WTC11 (cell line): ENCODE results near the gene SPAST. TPM values are rescaled to one million over a fixed set of nuclear protein-coding genes. Genes with fewer than 3 reads are reported as not detected.
A peak's percentile ranks its signal among the peaks of the same experiment; 100 is the strongest.

Source experiments
- CBFB ChIP-seq: sonication (generic); formaldehyde crosslinking; IDR thresholded peaks from 2 replicates; pipeline ENCODE4 v1.8.1; 2022; ENCODE audit warnings: mild to moderate bottlenecking, low read depth, missing genetic modification reagents
- E2F4 ChIP-seq: sonication (generic); formaldehyde crosslinking; IDR thresholded peaks from 2 replicates; pipeline ENCODE4 v1.8.1; 2022; ENCODE audit warnings: low read depth, mild to moderate bottlenecking, moderate library complexity, missing genetic modification reagents, borderline replicate concordance
- EMX1 ChIP-seq: fragments of 250-450 bp; sonication (Bioruptor Pico); IDR thresholded peaks from 2 replicates; pipeline ENCODE4 v1.8.0; 2021; ENCODE audit warnings: mild to moderate bottlenecking
- ERG ChIP-seq: fragments of 250-450 bp; sonication (Bioruptor Pico); IDR thresholded peaks from 2 replicates; pipeline ENCODE4 v1.8.0; 2021; ENCODE audit warnings: mild to moderate bottlenecking
- ESRRA ChIP-seq: sonication (generic); formaldehyde crosslinking; IDR thresholded peaks from 2 replicates; pipeline ENCODE4 v1.8.1; 2022; ENCODE audit warnings: mild to moderate bottlenecking, missing genetic modification reagents, borderline replicate concordance
- FOXK1 ChIP-seq: sonication (generic); formaldehyde crosslinking; IDR thresholded peaks from 2 replicates; pipeline ENCODE4 v1.8.0; 2022; ENCODE audit warnings: mild to moderate bottlenecking, moderate library complexity, missing genetic modification reagents
- NR1H2 ChIP-seq: sonication (generic); formaldehyde crosslinking; IDR thresholded peaks from 2 replicates; pipeline ENCODE4 v1.9.0; 2021; ENCODE audit warnings: mild to moderate bottlenecking, moderate library complexity, missing genetic modification reagents
- TP53 ChIP-seq: sonication (generic); formaldehyde crosslinking; IDR thresholded peaks from 2 replicates; pipeline ENCODE4 v1.8.1; 2023; ENCODE audit warnings: mild to moderate bottlenecking, missing genetic modification reagents
- USF1 ChIP-seq: sonication (generic); formaldehyde crosslinking; IDR thresholded peaks from 2 replicates; pipeline ENCODE4 v1.8.0; 2022; ENCODE audit warnings: mild to moderate bottlenecking, missing genetic modification reagents
- ZNF232 ChIP-seq: sonication (generic); formaldehyde crosslinking; IDR thresholded peaks from 2 replicates; pipeline ENCODE4 v1.8.0; 2022; ENCODE audit warnings: mild to moderate bottlenecking, missing genetic modification reagents
- ZNF416 ChIP-seq: fragments of 250-450 bp; sonication (Bioruptor Pico); IDR thresholded peaks from 2 replicates; pipeline ENCODE4 v1.9.0; 2021; ENCODE audit warnings: mild to moderate bottlenecking, inconsistent platforms
- ZNF423 ChIP-seq: fragments of 250-450 bp; sonication (Bioruptor Pico); IDR thresholded peaks from 2 replicates; pipeline ENCODE4 v2.1.2; 2022; ENCODE audit warnings: mild to moderate bottlenecking, moderate library complexity
- ZNF671 ChIP-seq: fragments of 250-450 bp; sonication (Bioruptor Pico); IDR thresholded peaks from 2 replicates; pipeline ENCODE4 v1.8.0; 2021; ENCODE audit warnings: mild to moderate bottlenecking
- total RNA-seq: library from RNA; stranded (reverse); gene quantifications from 3 replicates; pipeline ENCODE4 v1.2.3, GENCODE V29; 2021
- TF ChIP-seq, protein P1 (sequence below): sonication (generic); formaldehyde crosslinking; IDR thresholded peaks from 2 replicates; pipeline ENCODE4 v1.8.1; 2023; ENCODE audit warnings: mild to moderate bottlenecking, moderate library complexity, missing genetic modification reagents
- TF ChIP-seq, protein P2 (sequence below): sonication (generic); formaldehyde crosslinking; conservative IDR thresholded peaks from 2 replicates; pipeline ENCODE4 v1.8.1; 2023; ENCODE audit warnings: mild to moderate bottlenecking, low read depth, missing genetic modification reagents, moderate library complexity
- TF ChIP-seq, protein P3 (sequence below): sonication (generic); formaldehyde crosslinking; IDR thresholded peaks from 2 replicates; pipeline ENCODE4 v1.8.0; 2023; ENCODE audit warnings: mild to moderate bottlenecking, missing genetic modification reagents
- TF ChIP-seq, protein P4 (sequence below): fragments of 250-450 bp; sonication (Bioruptor Pico); IDR thresholded peaks from 2 replicates; pipeline ENCODE4 v1.9.0; 2021; ENCODE audit warnings: mild to moderate bottlenecking, borderline replicate concordance
- TF ChIP-seq, protein P5 (sequence below): sonication (generic); formaldehyde crosslinking; IDR thresholded peaks from 2 replicates; pipeline ENCODE4 v1.8.1; 2023; ENCODE audit warnings: mild to moderate bottlenecking, missing genetic modification reagents
- TF ChIP-seq, protein P6 (sequence below): sonication (generic); formaldehyde crosslinking; IDR thresholded peaks from 2 replicates; pipeline ENCODE4 v1.8.0; 2022; ENCODE audit warnings: mild to moderate bottlenecking, missing genetic modification reagents

Gene SPAST
- total RNA-seq, 1 experiment from 2014 or later, result 28.4 TPM

DNA sequence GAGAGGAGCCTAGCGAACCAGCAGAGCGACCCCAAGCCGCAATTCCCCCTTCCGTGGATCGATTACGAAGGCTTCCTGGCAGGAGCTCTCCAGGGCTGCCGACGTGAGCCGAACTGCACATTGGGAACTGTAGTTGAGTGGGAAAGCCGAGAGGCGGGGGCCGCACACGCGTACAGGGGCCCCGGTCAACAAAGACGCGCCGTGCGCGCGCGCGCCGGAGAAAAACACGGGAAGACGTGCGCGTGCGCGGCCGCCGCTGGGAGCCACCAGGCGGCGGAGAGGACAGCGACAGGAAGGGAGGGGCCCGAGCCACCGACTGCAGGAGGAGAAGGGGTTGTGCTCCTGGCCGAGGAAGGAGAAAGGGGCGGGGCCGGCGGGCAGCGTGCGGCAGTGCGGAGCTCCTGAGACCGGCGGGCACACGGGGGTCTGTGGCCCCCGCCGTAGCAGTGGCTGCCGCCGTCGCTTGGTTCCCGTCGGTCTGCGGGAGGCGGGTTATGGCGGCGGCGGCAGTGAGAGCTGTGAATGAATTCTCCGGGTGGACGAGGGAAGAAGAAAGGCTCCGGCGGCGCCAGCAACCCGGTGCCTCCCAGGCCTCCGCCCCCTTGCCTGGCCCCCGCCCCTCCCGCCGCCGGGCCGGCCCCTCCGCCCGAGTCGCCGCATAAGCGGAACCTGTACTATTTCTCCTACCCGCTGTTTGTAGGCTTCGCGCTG lies at the start of gene SPAST (continued):
- TF ChIP-seq E2F4 (CRISPR knock-in tag) (no peak), TP53 (CRISPR knock-in tag) (no peak), ERG (CRISPR knock-in tag) (no peak), ZNF671 (no peak), NR1H2 (CRISPR knock-in tag) (no peak), CBFB (CRISPR knock-in tag) (no peak; the same call in 1 of the 2 replicates), ESRRA (CRISPR knock-in tag) (no peak), ZNF416 (no peak), FOXK1 (CRISPR knock-in tag) (peak; percentile 96), EMX1 (CRISPR knock-in tag) (no peak), ZNF423 (CRISPR knock-in tag) (no peak), ZNF232 (CRISPR knock-in tag) (peak; percentile 67; the same call in 1 of the 2 replicates), USF1 (CRISPR knock-in tag) (0 out of 2 replicates have a peak, but pooled peaks have one; percentile 22)
- TF ChIP-seq, protein P1, sequence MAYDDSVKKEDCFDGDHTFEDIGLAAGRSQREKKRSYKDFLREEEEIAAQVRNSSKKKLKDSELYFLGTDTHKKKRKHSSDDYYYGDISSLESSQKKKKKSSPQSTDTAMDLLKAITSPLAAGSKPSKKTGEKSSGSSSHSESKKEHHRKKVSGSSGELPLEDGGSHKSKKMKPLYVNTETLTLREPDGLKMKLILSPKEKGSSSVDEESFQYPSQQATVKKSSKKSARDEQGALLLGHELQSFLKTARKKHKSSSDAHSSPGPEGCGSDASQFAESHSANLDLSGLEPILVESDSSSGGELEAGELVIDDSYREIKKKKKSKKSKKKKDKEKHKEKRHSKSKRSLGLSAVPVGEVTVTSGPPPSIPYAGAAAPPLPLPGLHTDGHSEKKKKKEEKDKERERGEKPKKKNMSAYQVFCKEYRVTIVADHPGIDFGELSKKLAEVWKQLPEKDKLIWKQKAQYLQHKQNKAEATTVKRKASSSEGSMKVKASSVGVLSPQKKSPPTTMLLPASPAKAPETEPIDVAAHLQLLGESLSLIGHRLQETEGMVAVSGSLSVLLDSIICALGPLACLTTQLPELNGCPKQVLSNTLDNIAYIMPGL (CRISPR knock-in tag), result no peak
- TF ChIP-seq, protein P2, sequence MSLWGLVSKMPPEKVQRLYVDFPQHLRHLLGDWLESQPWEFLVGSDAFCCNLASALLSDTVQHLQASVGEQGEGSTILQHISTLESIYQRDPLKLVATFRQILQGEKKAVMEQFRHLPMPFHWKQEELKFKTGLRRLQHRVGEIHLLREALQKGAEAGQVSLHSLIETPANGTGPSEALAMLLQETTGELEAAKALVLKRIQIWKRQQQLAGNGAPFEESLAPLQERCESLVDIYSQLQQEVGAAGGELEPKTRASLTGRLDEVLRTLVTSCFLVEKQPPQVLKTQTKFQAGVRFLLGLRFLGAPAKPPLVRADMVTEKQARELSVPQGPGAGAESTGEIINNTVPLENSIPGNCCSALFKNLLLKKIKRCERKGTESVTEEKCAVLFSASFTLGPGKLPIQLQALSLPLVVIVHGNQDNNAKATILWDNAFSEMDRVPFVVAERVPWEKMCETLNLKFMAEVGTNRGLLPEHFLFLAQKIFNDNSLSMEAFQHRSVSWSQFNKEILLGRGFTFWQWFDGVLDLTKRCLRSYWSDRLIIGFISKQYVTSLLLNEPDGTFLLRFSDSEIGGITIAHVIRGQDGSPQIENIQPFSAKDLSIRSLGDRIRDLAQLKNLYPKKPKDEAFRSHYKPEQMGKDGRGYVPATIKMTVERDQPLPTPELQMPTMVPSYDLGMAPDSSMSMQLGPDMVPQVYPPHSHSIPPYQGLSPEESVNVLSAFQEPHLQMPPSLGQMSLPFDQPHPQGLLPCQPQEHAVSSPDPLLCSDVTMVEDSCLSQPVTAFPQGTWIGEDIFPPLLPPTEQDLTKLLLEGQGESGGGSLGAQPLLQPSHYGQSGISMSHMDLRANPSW, result no peak
- TF ChIP-seq, protein P3, sequence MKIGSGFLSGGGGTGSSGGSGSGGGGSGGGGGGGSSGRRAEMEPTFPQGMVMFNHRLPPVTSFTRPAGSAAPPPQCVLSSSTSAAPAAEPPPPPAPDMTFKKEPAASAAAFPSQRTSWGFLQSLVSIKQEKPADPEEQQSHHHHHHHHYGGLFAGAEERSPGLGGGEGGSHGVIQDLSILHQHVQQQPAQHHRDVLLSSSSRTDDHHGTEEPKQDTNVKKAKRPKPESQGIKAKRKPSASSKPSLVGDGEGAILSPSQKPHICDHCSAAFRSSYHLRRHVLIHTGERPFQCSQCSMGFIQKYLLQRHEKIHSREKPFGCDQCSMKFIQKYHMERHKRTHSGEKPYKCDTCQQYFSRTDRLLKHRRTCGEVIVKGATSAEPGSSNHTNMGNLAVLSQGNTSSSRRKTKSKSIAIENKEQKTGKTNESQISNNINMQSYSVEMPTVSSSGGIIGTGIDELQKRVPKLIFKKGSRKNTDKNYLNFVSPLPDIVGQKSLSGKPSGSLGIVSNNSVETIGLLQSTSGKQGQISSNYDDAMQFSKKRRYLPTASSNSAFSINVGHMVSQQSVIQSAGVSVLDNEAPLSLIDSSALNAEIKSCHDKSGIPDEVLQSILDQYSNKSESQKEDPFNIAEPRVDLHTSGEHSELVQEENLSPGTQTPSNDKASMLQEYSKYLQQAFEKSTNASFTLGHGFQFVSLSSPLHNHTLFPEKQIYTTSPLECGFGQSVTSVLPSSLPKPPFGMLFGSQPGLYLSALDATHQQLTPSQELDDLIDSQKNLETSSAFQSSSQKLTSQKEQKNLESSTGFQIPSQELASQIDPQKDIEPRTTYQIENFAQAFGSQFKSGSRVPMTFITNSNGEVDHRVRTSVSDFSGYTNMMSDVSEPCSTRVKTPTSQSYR, result no peak
- TF ChIP-seq, protein P4, sequence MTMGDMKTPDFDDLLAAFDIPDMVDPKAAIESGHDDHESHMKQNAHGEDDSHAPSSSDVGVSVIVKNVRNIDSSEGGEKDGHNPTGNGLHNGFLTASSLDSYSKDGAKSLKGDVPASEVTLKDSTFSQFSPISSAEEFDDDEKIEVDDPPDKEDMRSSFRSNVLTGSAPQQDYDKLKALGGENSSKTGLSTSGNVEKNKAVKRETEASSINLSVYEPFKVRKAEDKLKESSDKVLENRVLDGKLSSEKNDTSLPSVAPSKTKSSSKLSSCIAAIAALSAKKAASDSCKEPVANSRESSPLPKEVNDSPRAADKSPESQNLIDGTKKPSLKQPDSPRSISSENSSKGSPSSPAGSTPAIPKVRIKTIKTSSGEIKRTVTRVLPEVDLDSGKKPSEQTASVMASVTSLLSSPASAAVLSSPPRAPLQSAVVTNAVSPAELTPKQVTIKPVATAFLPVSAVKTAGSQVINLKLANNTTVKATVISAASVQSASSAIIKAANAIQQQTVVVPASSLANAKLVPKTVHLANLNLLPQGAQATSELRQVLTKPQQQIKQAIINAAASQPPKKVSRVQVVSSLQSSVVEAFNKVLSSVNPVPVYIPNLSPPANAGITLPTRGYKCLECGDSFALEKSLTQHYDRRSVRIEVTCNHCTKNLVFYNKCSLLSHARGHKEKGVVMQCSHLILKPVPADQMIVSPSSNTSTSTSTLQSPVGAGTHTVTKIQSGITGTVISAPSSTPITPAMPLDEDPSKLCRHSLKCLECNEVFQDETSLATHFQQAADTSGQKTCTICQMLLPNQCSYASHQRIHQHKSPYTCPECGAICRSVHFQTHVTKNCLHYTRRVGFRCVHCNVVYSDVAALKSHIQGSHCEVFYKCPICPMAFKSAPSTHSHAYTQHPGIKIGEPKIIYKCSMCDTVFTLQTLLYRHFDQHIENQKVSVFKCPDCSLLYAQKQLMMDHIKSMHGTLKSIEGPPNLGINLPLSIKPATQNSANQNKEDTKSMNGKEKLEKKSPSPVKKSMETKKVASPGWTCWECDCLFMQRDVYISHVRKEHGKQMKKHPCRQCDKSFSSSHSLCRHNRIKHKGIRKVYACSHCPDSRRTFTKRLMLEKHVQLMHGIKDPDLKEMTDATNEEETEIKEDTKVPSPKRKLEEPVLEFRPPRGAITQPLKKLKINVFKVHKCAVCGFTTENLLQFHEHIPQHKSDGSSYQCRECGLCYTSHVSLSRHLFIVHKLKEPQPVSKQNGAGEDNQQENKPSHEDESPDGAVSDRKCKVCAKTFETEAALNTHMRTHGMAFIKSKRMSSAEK (CRISPR knock-in tag), result no peak
- TF ChIP-seq, protein P5, sequence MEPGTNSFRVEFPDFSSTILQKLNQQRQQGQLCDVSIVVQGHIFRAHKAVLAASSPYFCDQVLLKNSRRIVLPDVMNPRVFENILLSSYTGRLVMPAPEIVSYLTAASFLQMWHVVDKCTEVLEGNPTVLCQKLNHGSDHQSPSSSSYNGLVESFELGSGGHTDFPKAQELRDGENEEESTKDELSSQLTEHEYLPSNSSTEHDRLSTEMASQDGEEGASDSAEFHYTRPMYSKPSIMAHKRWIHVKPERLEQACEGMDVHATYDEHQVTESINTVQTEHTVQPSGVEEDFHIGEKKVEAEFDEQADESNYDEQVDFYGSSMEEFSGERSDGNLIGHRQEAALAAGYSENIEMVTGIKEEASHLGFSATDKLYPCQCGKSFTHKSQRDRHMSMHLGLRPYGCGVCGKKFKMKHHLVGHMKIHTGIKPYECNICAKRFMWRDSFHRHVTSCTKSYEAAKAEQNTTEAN (CRISPR knock-in tag), result no peak
- TF ChIP-seq, protein P6, sequence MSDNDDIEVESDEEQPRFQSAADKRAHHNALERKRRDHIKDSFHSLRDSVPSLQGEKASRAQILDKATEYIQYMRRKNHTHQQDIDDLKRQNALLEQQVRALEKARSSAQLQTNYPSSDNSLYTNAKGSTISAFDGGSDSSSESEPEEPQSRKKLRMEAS, result peak; percentile 70
- TF ChIP-seq, all 79 proteins: peak for 11
